CD4-positive, alpha-beta memory T cell (primary cell): ENCODE results near the gene INSRR. TPM values are rescaled to one million over a fixed set of nuclear protein-coding genes. Genes with fewer than 3 reads are reported as not detected.

Experiments used
- CTCF ChIA-PET: fragments of 350-600 bp; sonication (Branson Sonifier 250); formaldehyde crosslinking; loops from one replicate; lab custom pipeline; 2021; ENCODE audit warnings: inconsistent platforms; ENCODE audit not compliant: partially characterized antibody; lab: Charles Lee
- POLR2A ChIA-PET: fragments of 350-600 bp; sonication (Branson Sonifier 250); formaldehyde crosslinking; loops from one replicate; lab custom pipeline; 2021; ENCODE audit not compliant: partially characterized antibody; lab: Charles Lee
- DNase-seq, 5 donors: peaks; one replicate each; pipeline versions ENCODE4 v3.0.0 to v3.0.0-alpha.2; 2020 to 2022; ENCODE audit warnings: mixed read lengths in 1 of 5
- H3K27ac ChIP-seq: one replicate; pipeline ENCODE4 v1.7.0; 2013; ENCODE audit warnings: low read depth, low read length
- H3K27me3 ChIP-seq: 2 replicates; pipeline ENCODE4 v1.7.0; 2013; ENCODE audit warnings: mild to moderate bottlenecking, low read length, moderate library complexity; ENCODE audit not compliant: insufficient read depth
- H3K36me3 ChIP-seq: 2 replicates; pipeline ENCODE4 v1.7.0; 2013; ENCODE audit warnings: mild to moderate bottlenecking, low read length, moderate library complexity; ENCODE audit not compliant: insufficient read depth
- H3K4me1 ChIP-seq: 2 replicates; pipeline ENCODE4 v1.7.0; 2013; ENCODE audit warnings: mild to moderate bottlenecking, low read length, moderate library complexity; ENCODE audit not compliant: insufficient read depth
- H3K4me3 ChIP-seq, 2 donors: one replicate each; pipeline ENCODE4 v1.7.0; 2013; ENCODE audit warnings: low read length in 2 of 2, mild to moderate bottlenecking in 1 of 2
- H3K9me3 ChIP-seq, 2 donors: one replicate each; pipeline ENCODE4 v1.7.0; 2013; ENCODE audit warnings: low read length in 2 of 2, control low read depth in 1 of 2; ENCODE audit not compliant: control insufficient read depth in 1 of 2
- H3K27ac Mint-ChIP-seq, 7 donors: one replicate each; pipeline ENCODE4 v1.8.0; 2020 to 2021; ENCODE audit warnings: mixed read lengths in 7 of 7, mild to moderate bottlenecking in 6 of 7, inconsistent platforms in 3 of 7, moderate library complexity in 3 of 7
- H3K27me3 Mint-ChIP-seq, 2 donors: one replicate each; pipeline ENCODE4 v1.8.0; 2020 to 2021; ENCODE audit warnings: mixed read lengths in 2 of 2
- H3K36me3 Mint-ChIP-seq, 2 donors: one replicate each; pipeline ENCODE4 v1.8.0; 2020 to 2021; ENCODE audit warnings: mixed read lengths in 2 of 2, inconsistent platforms in 1 of 2, mild to moderate bottlenecking in 1 of 2
- H3K4me1 Mint-ChIP-seq, 4 donors: one replicate each; pipeline ENCODE4 v1.8.0; 2020 to 2021; ENCODE audit warnings: mixed read lengths in 4 of 4, mild to moderate bottlenecking in 1 of 4
- H3K4me3 Mint-ChIP-seq, 8 donors: one replicate each; pipeline ENCODE4 v1.8.0; 2020 to 2021; ENCODE audit warnings: mixed read lengths in 8 of 8, mild to moderate bottlenecking in 7 of 8, moderate library complexity in 6 of 8, inconsistent platforms in 3 of 8
- H3K9me3 Mint-ChIP-seq, 8 donors: one replicate each; pipeline ENCODE4 v1.8.0; 2020 to 2021; ENCODE audit warnings: mixed read lengths in 8 of 8, mild to moderate bottlenecking in 5 of 8, inconsistent platforms in 3 of 8, moderate library complexity in 1 of 8
- intact Hi-C: fragments of 100-400 bp; cut with micrococcal nuclease; formaldehyde crosslinking; loops from one replicate; pipeline ENCODE4 v1.15.1; 2023
- polyA plus RNA-seq, 2 donors: library from polyadenylated mRNA; unstranded; fragments of 300-500 nt; fragmentation: Illumina TruSeq; gene quantifications; one replicate each; pipeline ENCODE4 v1.2.3, GENCODE V29; 2021
- total RNA-seq, 2 experiments: library from RNA; stranded (reverse); gene quantifications; one replicate each; pipeline ENCODE4 v1.2.3, GENCODE V29; 2021

Gene INSRR
- total and polyA plus RNA-seq, 4 experiments from 2014 or later: 0.06 TPM; not detected in 3

DNA sequence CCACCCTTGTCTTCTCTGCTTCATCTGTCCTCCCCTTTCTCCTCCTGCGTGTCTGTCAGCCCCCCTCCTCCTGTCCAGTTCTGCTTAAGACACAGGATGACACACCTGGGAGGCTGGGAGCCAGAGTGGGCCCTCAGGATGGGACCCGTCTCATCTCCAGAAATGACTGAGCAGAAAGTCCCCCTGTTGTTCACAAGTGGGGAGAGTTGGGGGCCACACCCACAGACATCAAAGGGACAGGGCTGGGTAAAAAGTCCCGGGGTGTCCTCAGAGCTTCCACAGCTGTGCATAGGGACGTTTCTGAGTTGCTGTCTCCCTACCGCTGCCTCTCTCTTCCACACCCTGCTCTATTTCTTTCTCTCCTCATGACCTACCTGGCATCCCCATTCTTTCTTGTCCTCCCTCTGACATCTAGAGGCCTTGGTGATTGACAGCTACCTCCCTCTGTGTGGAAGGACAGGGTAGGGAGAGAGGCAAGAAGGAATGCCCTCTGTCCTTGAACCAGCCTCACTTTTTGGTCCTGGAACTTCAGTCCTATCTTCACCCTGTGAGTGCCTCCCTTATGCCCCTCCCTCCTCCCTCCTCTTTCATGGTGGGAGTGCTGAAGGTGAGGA lies 22.8 kb downstream of the INSRR start:
- intact Hi-C loops: no loop called here
- H3K9me3 Mint-ChIP-seq: peaks cover 0 to 1% (median 0%) of the 10 kb centered on the region in 8 donors
- H3K36me3 Mint-ChIP-seq: no peaks in the 10 kb centered on the region
- Histone ChIP-seq H3K4me3 (no peak overlapping the region), H3K36me3 (no peaks in the 10 kb centered on the region), H3K4me1 (peaks cover 12% of the 10 kb centered on the region), H3K27me3 (peaks cover 6% of the 10 kb centered on the region), H3K27ac (no peak overlapping the region), H3K9me3 (no peaks in the 10 kb centered on the region)
- H3K4me3 Mint-ChIP-seq: peak overlapping the region in 2 of 8 donors; percentile 24 to 39
- DNase-seq: peak in 2 of 5 donors; percentile 43 to 58
- H3K4me1 Mint-ChIP-seq: peaks cover 3 to 25% (median 11%) of the 10 kb centered on the region in 4 donors
- H3K27me3 Mint-ChIP-seq: peaks cover 7 to 29% of the 10 kb centered on the region in 2 donors
- H3K27ac Mint-ChIP-seq: peak overlapping the region; percentile 13 to 93 (median 82)
- ChIA-PET CTCF (interaction anchor here (1.1 to 8.1 kb wide), 10 partner anchors 8 to 55 kb away, joined by 3 to 204 read pairs (median 30); partner anchors contain the start of genes INSRR, NTRK1, PEAR1 and SH2D2A), POLR2A (interaction anchor here (1.2 kb wide), 1 partner anchor 20 kb away, joined by 4 read pairs; the partner anchor contains the start of gene SH2D2A)

DNA sequence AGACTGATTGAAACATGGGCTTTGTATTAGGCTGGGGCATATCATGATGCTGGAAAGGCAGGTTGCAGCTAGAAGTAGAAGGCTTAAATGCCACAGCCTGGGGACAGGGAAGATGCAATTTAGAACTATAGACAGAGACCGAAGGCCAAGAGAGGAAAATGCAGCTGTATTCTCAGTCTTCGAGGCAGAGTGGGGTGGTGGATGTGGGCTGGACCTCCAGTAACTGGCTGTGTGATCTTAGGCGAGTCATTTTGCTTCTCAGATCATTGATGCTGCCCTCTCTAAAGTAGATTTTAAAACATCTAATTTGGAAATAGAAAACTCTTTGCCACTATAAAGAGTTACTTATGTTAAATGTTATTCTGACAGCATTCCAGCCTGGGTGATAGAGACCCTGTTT lies 24.6 kb downstream of the INSRR start:
- ChIA-PET POLR2A (interaction anchor here (1.5 kb wide), 1 partner anchor 20 kb away, joined by 3 read pairs; no protein-coding TSS in a partner anchor), CTCF (interaction anchor here (0.7 to 3.4 kb wide), 3 partner anchors 26 to 93 kb away, joined by 3 to 20 read pairs (median 4); partner anchors contain the start of gene NTRK1)
- H3K27ac Mint-ChIP-seq: peak overlapping the region in 2 of 7 donors; percentile 56 to 75
- H3K36me3 ChIP-seq: no peaks in the 10 kb centered on the region
- no peaks in the 10 kb centered on the region for H3K36me3 Mint-ChIP-seq
- H3K4me3 ChIP-seq: no peak overlapping the region
- H3K4me1 Mint-ChIP-seq: peaks cover 3 to 25% (median 11%) of the 10 kb centered on the region in 4 donors
- no peaks in the 10 kb centered on the region for H3K9me3 ChIP-seq
- H3K9me3 Mint-ChIP-seq: peaks cover 0 to 1% (median 0%) of the 10 kb centered on the region in 8 donors
- H3K27me3 Mint-ChIP-seq: peaks cover 2 to 25% of the 10 kb centered on the region in 2 donors
- no peaks in the 10 kb centered on the region for H3K27me3 ChIP-seq
- peaks cover 12% of the 10 kb centered on the region for H3K4me1 ChIP-seq
- no peak overlapping the region for H3K4me3 Mint-ChIP-seq
- intact Hi-C loops: no loop called here
- no peak overlapping the region for H3K27ac ChIP-seq
- DNase-seq: no peak

DNA sequence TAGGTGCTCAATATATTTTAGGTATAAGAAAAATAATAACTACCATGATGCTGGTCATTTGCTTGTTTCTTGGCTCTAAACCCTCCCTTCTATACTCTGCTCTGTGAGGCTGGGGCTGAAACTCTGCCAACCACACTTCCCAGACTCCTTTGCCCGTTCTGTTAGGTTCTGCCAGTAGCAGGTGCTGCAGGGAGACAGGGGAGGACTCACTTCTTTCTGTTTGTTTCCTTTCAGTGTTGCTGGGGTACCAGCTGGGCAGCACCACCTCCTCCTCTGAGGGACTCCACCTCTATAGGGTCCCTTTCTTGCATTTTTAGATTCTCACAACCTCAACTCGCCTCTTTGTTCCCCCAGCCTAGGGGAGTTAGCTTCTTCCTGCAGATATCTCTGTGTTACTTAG lies 25.3 kb downstream of the INSRR start:
- Mint-ChIP-seq H3K9me3 (peaks cover 0 to 1% (median 0%) of the 10 kb centered on the region in 8 donors), H3K36me3 (no peaks in the 10 kb centered on the region), H3K4me1 (peaks cover 3 to 20% (median 11%) of the 10 kb centered on the region in 4 donors), H3K27ac (peak overlapping the region in 4 of 7 donors; percentile 13 to 43 (median 26)), H3K4me3 (no peak overlapping the region), H3K27me3 (peaks cover 2 to 20% of the 10 kb centered on the region in 2 donors)
- H3K36me3 ChIP-seq: no peaks in the 10 kb centered on the region
- POLR2A ChIA-PET: interaction anchor here (1.5 kb wide), 1 partner anchor 20 kb away, joined by 3 read pairs; no protein-coding TSS in a partner anchor
- intact Hi-C loops: no loop called here
- H3K27me3 ChIP-seq: no peaks in the 10 kb centered on the region
- DNase-seq: no peak
- no peak overlapping the region for H3K27ac ChIP-seq
- CTCF ChIA-PET: interaction anchor here (0.7 to 3.4 kb wide), 6 partner anchors 8 to 94 kb away, joined by 3 to 20 read pairs (median 4); partner anchors contain the start of gene NTRK1
- no peak overlapping the region for H3K4me3 ChIP-seq
- peaks cover 12% of the 10 kb centered on the region for H3K4me1 ChIP-seq
- H3K9me3 ChIP-seq: no peaks in the 10 kb centered on the region

DNA sequence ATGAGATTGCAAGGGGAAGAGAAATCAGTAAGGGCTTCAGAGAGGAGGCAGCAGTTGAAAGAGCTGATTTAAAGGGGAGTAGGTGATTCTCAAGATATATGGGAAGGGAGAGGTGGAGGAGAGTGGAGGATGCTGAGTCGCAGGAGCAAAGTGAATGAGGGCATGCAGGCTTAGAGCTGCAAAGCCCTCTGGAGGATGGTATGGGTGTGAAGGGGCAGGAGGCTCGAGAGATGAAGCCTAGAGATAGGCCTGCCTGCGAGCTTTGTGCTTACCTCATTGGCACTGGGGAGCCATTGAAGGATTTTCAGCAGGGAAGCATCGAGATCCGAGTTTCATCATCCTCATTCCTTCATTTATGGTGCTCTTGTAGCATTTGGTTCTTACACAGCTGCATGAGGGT lies 26.5 kb downstream of the INSRR start:
- no peak overlapping the region for H3K4me3 Mint-ChIP-seq
- H3K27ac ChIP-seq: no peak overlapping the region
- intact Hi-C loops: no loop called here

DNA sequence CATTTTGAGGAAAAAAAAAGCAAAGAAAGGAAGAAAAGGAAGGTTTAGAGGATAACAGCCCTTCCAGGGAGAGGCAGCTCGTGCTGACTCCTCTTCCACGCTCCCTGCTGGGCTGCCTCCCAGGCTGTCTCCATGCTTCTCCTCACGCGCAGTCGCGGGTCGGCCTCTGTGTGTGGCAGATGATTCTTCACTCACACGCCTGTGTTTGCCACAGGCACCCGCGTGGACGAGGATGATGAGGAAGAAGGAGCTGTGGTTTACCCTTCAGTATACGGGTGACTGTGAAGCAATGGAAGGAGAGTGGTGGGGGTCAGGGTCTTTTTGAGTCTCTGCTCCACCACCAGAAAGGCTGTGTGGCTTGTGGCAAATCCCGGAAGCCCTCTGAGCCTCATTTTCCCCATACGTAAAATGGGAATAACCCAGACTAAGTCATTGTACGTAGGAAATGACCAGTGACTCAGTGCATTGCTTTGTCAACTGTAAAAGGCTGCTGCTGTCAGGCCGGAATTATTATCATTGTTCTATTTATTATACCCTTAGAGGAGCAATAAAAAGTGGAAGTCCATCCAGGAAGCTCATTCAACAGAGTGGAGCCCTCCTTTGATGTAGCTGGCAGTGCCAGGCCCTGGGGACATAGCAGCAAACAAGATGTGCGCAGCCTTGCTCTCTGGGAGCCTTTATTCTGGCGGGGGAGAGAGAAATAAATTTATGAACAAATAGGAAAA lies 30.4 kb downstream of the INSRR start:
- Histone ChIP-seq H3K27me3 (no peaks in the 10 kb centered on the region), H3K4me3 (no peak overlapping the region), H3K36me3 (no peaks in the 10 kb centered on the region), H3K9me3 (no peaks in the 10 kb centered on the region), H3K4me1 (no peaks in the 10 kb centered on the region), H3K27ac (no peak overlapping the region)
- Mint-ChIP-seq H3K9me3 (no peaks in the 10 kb centered on the region), H3K36me3 (no peaks in the 10 kb centered on the region), H3K4me1 (peaks cover 0 to under 1% (median under 1%) of the 10 kb centered on the region in 4 donors), H3K4me3 (no peak overlapping the region), H3K27ac (peak overlapping the region in 1 of 7 donors; percentile 24), H3K27me3 (peaks cover 2 to 10% of the 10 kb centered on the region in 2 donors)
- POLR2A ChIA-PET: interaction anchor here (0.6 kb wide), 1 partner anchor 11 kb away, joined by 3 read pairs; no protein-coding TSS in a partner anchor
- CTCF ChIA-PET: interaction anchor here (1.6 to 4.7 kb wide), 3 partner anchors 10 to 31 kb away, joined by 6 to 15 read pairs (median 7); partner anchors contain the start of gene NTRK1
- intact Hi-C loops: no loop called here
- no peak for DNase-seq

More for the DNA sequence above, 26.5 kb downstream of the INSRR start:
- H3K27me3 Mint-ChIP-seq: peaks cover 2 to 18% of the 10 kb centered on the region in 2 donors
- no peaks in the 10 kb centered on the region for H3K36me3 Mint-ChIP-seq
- H3K9me3 ChIP-seq: no peaks in the 10 kb centered on the region
- H3K9me3 Mint-ChIP-seq: peaks cover 0 to 1% (median 0%) of the 10 kb centered on the region in 8 donors
- peaks cover 12% of the 10 kb centered on the region for H3K4me1 ChIP-seq
- H3K4me1 Mint-ChIP-seq: peaks cover 3 to 19% (median 11%) of the 10 kb centered on the region in 4 donors
- no peak overlapping the region for H3K4me3 ChIP-seq
- H3K27ac Mint-ChIP-seq: peak overlapping the region in 3 of 7 donors; percentile 2 to 39 (median 4)
- ChIA-PET POLR2A (no interaction called here), CTCF (interaction anchor here (1.0 to 3.4 kb wide), 6 partner anchors 9 to 60 kb away, joined by 3 to 20 read pairs (median 4); partner anchors contain the start of genes NTRK1 and PEAR1)
- no peak for DNase-seq
- H3K36me3 ChIP-seq: no peaks in the 10 kb centered on the region
- H3K27me3 ChIP-seq: no peaks in the 10 kb centered on the region

DNA sequence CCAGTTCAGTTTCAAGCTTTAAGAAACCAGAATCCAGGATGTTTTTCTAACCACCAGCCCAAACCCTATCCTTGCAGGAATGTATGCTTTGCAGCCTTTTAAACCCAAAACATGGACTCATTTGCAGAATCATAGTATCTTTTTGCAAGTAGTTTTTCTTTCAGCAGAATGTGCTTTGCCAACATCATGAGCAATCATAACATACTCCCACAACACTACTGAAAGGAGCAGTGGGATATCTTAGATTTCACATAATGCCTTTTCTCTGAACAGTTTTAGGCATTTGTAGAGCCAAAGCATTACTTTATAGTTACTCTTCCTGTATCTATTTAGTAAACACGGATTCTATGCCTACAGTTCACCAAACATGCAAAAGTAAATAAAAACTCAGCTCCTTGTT lies 32.3 kb downstream of the INSRR start:
- Histone ChIP-seq H3K36me3 (no peaks in the 10 kb centered on the region), H3K27ac (no peak overlapping the region), H3K27me3 (no peaks in the 10 kb centered on the region), H3K4me3 (no peak overlapping the region), H3K9me3 (no peaks in the 10 kb centered on the region), H3K4me1 (no peaks in the 10 kb centered on the region)
- CTCF ChIA-PET: interaction anchor here (1.0 to 6.9 kb wide), 5 partner anchors 12 to 64 kb away, joined by 3 to 43 read pairs (median 6); partner anchors contain the start of gene NTRK1
- H3K4me3 Mint-ChIP-seq: no peak overlapping the region
- intact Hi-C loops: no loop called here
- no peaks in the 10 kb centered on the region for H3K9me3 Mint-ChIP-seq
- peaks cover 2 to 4% of the 10 kb centered on the region in 2 donors for H3K27me3 Mint-ChIP-seq
- H3K36me3 Mint-ChIP-seq: no peaks in the 10 kb centered on the region
- peak overlapping the region in 1 of 7 donors; percentile 35 for H3K27ac Mint-ChIP-seq
- DNase-seq: no peak
- no peaks in the 10 kb centered on the region for H3K4me1 Mint-ChIP-seq
- POLR2A ChIA-PET: interaction anchor here (0.6 kb wide), 1 partner anchor 10 kb away, joined by 3 read pairs; the partner anchor contains the start of gene SH2D2A
